ENCODE results near the gene NVL. TPM values are rescaled to one million over a fixed set of nuclear protein-coding genes. Genes with fewer than 3 reads are reported as not detected.
A peak's percentile ranks its signal among the peaks of the same experiment; 100 is the strongest.

Gene NVL
- total RNA-seq, 1 experiment from 2014 or later = 43.4 TPM

DNA sequence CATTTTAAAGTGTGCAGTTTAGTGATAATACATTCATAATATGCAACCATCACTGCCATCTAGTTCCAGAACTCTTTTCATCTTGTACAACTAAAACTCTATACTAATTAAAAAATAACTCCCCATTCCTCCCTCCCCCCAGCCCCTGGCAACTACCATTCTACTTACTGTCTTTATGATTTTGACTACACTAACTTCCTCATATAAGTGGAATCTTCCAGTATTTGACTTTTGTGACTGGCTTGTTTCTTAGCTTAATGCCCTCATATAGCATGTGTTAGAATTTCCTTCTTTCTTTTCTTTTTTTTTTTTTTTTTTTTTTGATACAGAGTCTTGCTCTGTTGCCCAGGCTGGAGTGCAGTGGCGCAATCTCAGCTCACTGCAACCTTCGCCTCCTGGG, 1.4 kb upstream of the NVL start:
- CTCF ChIA-PET = interaction anchor here (0.7 kb wide), 1 partner anchor 1943 kb away, joined by 3 read pairs; no protein-coding TSS in a partner anchor
- TF ChIP-seq, protein P1, sequence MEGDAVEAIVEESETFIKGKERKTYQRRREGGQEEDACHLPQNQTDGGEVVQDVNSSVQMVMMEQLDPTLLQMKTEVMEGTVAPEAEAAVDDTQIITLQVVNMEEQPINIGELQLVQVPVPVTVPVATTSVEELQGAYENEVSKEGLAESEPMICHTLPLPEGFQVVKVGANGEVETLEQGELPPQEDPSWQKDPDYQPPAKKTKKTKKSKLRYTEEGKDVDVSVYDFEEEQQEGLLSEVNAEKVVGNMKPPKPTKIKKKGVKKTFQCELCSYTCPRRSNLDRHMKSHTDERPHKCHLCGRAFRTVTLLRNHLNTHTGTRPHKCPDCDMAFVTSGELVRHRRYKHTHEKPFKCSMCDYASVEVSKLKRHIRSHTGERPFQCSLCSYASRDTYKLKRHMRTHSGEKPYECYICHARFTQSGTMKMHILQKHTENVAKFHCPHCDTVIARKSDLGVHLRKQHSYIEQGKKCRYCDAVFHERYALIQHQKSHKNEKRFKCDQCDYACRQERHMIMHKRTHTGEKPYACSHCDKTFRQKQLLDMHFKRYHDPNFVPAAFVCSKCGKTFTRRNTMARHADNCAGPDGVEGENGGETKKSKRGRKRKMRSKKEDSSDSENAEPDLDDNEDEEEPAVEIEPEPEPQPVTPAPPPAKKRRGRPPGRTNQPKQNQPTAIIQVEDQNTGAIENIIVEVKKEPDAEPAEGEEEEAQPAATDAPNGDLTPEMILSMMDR (IDR thresholded peaks at IDR 0.05; ENCODE audit: unreplicated experiment) = no peak
- peak overlapping the region; percentile 95 for H3K4me3 Mint-ChIP-seq (ENCODE audit: low read depth, unreplicated experiment)

DNA sequence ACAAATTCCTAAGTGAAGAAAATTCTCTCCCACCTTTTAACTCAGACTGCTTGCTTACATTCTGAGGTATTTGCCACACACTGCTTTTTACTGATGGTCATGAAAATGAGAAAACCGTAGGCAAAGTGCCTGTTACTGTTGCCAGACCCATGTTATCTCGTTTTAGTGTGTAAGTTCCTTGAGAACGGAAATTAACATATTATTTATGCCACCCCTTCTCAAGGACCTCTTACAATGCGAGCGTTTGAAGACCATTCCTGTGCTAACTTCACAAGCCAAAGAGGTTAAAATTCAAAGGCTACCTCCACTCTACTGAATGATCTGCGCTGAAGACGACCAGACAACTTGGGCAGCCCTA, 509 bp downstream of the NVL start:
- H3K4me3 Mint-ChIP-seq (ENCODE audit: low read depth, unreplicated experiment) = peak overlapping the region; percentile 95
- BruUV-seq (replicated peaks) = no TSS peak
- intact Hi-C loops (cut with micrococcal nuclease; ENCODE audit: unreplicated experiment) = no loop called here
- H3K27me3 Mint-ChIP-seq (ENCODE audit: unreplicated experiment) = no peaks in the 10 kb centered on the region
- H3K9me3 Mint-ChIP-seq (ENCODE audit: low read depth, unreplicated experiment) = no peaks in the 10 kb centered on the region
- H3K36me3 Mint-ChIP-seq (ENCODE audit: insufficient read depth, unreplicated experiment) = peaks cover 23% of the 10 kb centered on the region
- TF ChIP-seq, protein P1 (IDR thresholded peaks at IDR 0.05; ENCODE audit: unreplicated experiment) = no peak
- peak overlapping the region; percentile 99 for H3K27ac Mint-ChIP-seq (ENCODE audit: unreplicated experiment)
- no peak for DNase-seq
- CTCF ChIA-PET = interaction anchor here (1.0 to 1.4 kb wide), 3 partner anchors 14 to 593 kb away, joined by 3 to 4 read pairs (median 3); no protein-coding TSS in a partner anchor
- H3K4me1 Mint-ChIP-seq (ENCODE audit: low read depth, unreplicated experiment) = peaks cover 30% of the 10 kb centered on the region

More for the DNA sequence above, 1.4 kb upstream of the NVL start:
- Mint-ChIP-seq H3K9me3 (ENCODE audit: low read depth, unreplicated experiment) (no peaks in the 10 kb centered on the region), H3K27ac (ENCODE audit: unreplicated experiment) (peak overlapping the region; percentile 99), H3K27me3 (ENCODE audit: unreplicated experiment) (no peaks in the 10 kb centered on the region), H3K4me1 (ENCODE audit: low read depth, unreplicated experiment) (peaks cover 30% of the 10 kb centered on the region), H3K36me3 (ENCODE audit: insufficient read depth, unreplicated experiment) (peaks cover 23% of the 10 kb centered on the region)
- BruUV-seq (replicated peaks) = no TSS peak
- DNase-seq = no peak
- intact Hi-C loops (cut with micrococcal nuclease; ENCODE audit: unreplicated experiment) = no loop called here

DNA sequence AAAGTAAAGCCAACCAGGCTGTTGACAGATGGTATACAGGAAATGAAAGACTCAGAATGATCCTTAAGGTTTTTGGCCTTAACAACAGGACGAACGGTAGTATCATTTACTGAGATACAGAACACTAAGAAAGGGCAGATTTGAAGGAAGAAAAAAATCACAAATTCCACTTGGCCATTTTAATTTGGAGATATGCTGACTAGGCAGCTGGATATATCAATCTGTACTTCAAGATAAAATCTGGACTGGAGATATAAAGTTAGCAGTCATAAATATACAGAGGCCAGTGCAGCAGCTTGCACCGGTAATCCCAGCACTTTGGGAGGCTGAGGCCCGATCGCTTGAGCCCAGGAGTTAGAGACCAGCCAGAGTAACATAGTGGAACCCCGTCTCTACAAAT, 1.3 kb downstream of the NVL start:
- Mint-ChIP-seq H3K4me1 (ENCODE audit: low read depth, unreplicated experiment) (peaks cover 26% of the 10 kb centered on the region), H3K27ac (ENCODE audit: unreplicated experiment) (peak overlapping the region; percentile 99), H3K36me3 (ENCODE audit: insufficient read depth, unreplicated experiment) (peaks cover 23% of the 10 kb centered on the region), H3K9me3 (ENCODE audit: low read depth, unreplicated experiment) (no peaks in the 10 kb centered on the region), H3K4me3 (ENCODE audit: low read depth, unreplicated experiment) (peak overlapping the region; percentile 95), H3K27me3 (ENCODE audit: unreplicated experiment) (no peaks in the 10 kb centered on the region)
- CTCF ChIA-PET = no interaction called here
- no peak for DNase-seq
- BruUV-seq (replicated peaks) = no TSS peak
- intact Hi-C loops (cut with micrococcal nuclease; ENCODE audit: unreplicated experiment) = no loop called here
- TF ChIP-seq, protein P1 (IDR thresholded peaks at IDR 0.05; ENCODE audit: unreplicated experiment) = no peak

DNA sequence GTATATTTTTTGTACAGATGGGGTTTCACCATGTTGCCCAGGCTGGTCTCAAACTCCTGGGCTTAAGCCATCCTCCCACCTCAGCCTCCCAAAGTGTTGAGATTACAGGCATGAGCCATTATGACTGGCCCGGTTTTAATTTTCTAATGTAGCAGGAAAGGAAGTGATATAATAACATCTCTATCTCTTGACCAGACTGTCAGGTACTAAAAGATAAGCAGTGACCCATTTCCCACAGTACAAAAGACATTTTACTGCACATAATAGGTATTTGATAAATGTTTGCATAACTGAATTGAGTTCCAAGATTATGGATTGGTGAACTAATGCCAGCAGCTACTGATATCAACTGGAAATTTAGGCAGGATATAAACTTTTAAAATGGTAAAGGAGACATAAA, 4.0 kb downstream of the NVL start:
- BruUV-seq (replicated peaks) = no TSS peak
- Mint-ChIP-seq H3K27me3 (ENCODE audit: unreplicated experiment) (no peaks in the 10 kb centered on the region), H3K9me3 (ENCODE audit: low read depth, unreplicated experiment) (no peaks in the 10 kb centered on the region), H3K27ac (ENCODE audit: unreplicated experiment) (no peak overlapping the region), H3K36me3 (ENCODE audit: insufficient read depth, unreplicated experiment) (peaks cover 23% of the 10 kb centered on the region), H3K4me1 (ENCODE audit: low read depth, unreplicated experiment) (peaks cover 17% of the 10 kb centered on the region), H3K4me3 (ENCODE audit: low read depth, unreplicated experiment) (no peak overlapping the region)
- TF ChIP-seq, protein P1 (IDR thresholded peaks at IDR 0.05; ENCODE audit: unreplicated experiment) = no peak
- intact Hi-C loops (cut with micrococcal nuclease; ENCODE audit: unreplicated experiment) = no loop called here
- no peak for DNase-seq
- CTCF ChIA-PET = no interaction called here
